ENCODE data around the gene CHP1.

DNA sequence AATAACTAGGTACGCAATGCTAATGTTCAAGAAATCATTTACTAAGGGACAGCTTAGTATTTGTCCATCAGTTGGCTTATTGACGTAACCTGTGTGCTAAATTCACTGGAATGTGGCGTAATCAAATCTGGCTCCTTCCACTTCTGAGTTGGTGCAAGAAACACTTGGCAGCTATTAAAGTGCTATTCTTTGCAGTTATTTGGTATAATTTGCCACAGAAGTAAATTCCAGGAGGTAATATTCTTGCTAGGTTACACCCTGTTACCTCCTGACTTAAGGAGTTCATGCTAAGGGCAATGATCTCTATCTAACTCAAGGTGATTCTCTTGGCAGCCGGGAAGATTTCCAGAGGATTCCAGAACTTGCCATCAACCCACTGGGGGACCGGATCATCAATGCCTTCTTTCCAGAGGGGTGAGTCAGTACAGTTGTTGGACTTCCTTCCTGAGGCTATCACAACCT lies 25.5 kb downstream of the CHP1 start:
- TF ChIP-seq POLR2A (IDR thresholded peaks at IDR 0.05; ENCODE audit: low read depth, low read length), result no peak
- no peak for TF ChIP-seq POLR2AphosphoS5 (IDR thresholded peaks at IDR 0.05; ENCODE audit: low read depth, low read length)
